Neural progenitor cell (in vitro differentiated cells): ENCODE results near the gene IYD. TPM values are rescaled to one million over a fixed set of nuclear protein-coding genes. Genes with fewer than 3 reads are reported as not detected.

ENCODE experiments used
- DNase-seq: peaks from one replicate; pipeline ENCODE4 v3.0.0-alpha.2; 2016; ENCODE audit warnings: low spot score
- H2AFZ ChIP-seq: fragments of 200-600 bp; sonication (generic); replicated peaks from 2 replicates; pipeline ENCODE4 v1.6.1; 2016; ENCODE audit warnings: antibody characterized with exemption
- H3F3A ChIP-seq: fragments of 200-600 bp; sonication (generic); 2 replicates; pipeline ENCODE4 v1.6.1; 2016; ENCODE audit warnings: antibody characterized with exemption, low read depth
- H3K27ac ChIP-seq: fragments of 200-600 bp; sonication (generic); 2 replicates; pipeline ENCODE4 v1.5.1; 2016; ENCODE audit warnings: mild to moderate bottlenecking
- H3K27me3 ChIP-seq: fragments of 200-600 bp; sonication (generic); 2 replicates; pipeline ENCODE4 v1.6.1; 2016; ENCODE audit warnings: mild to moderate bottlenecking, moderate library complexity
- H3K36me3 ChIP-seq: fragments of 200-600 bp; sonication (generic); 2 replicates; pipeline ENCODE4 v1.5.1; 2016
- H3K4me1 ChIP-seq: fragments of 200-600 bp; sonication (generic); 2 replicates; pipeline ENCODE4 v1.6.1; 2016; ENCODE audit warnings: mixed run types
- H3K4me2 ChIP-seq: fragments of 200-600 bp; sonication (generic); 2 replicates; pipeline ENCODE4 v1.6.1; 2016
- H3K4me3 ChIP-seq: fragments of 200-600 bp; sonication (generic); 2 replicates; pipeline ENCODE4 v1.5.1; 2016
- H3K79me2 ChIP-seq: fragments of 200-600 bp; sonication (generic); 2 replicates; pipeline ENCODE4 v1.6.1; 2016; ENCODE audit warnings: low read depth
- H3K9ac ChIP-seq: fragments of 200-600 bp; sonication (generic); 2 replicates; pipeline ENCODE4 v1.6.1; 2016
- H3K9me3 ChIP-seq: fragments of 200-600 bp; sonication (generic); 2 replicates; pipeline ENCODE4 v1.5.1; 2016; ENCODE audit warnings: low read depth
- H4K20me1 ChIP-seq: fragments of 200-600 bp; sonication (generic); 2 replicates; pipeline ENCODE4 v1.6.1; 2016; ENCODE audit warnings: low read depth
- H3K27ac Mint-ChIP-seq: 3 replicates; pipeline ENCODE4 v1.8.0; 2021; ENCODE audit warnings: mixed read lengths
- H3K27me3 Mint-ChIP-seq: 2 replicates; pipeline ENCODE4 v1.8.0; 2022; ENCODE audit warnings: low read depth, mild to moderate bottlenecking, inconsistent platforms, moderate library complexity, mixed read lengths; ENCODE audit not compliant: insufficient read depth
- H3K36me3 Mint-ChIP-seq: 3 replicates; pipeline ENCODE4 v1.8.0; 2021; ENCODE audit warnings: mixed read lengths
- H3K4me1 Mint-ChIP-seq: 3 replicates; pipeline ENCODE4 v1.8.0; 2021; ENCODE audit warnings: mixed read lengths
- H3K4me3 Mint-ChIP-seq: 3 replicates; pipeline ENCODE4 v1.8.0; 2021; ENCODE audit warnings: mild to moderate bottlenecking, moderate library complexity, mixed read lengths
- H3K9me3 Mint-ChIP-seq: 3 replicates; pipeline ENCODE4 v1.8.0; 2020; ENCODE audit warnings: mixed read lengths
- EZH2 ChIP-seq: fragments of 200-600 bp; sonication (generic); IDR thresholded peaks from 2 replicates; pipeline ENCODE4 v1.6.1; 2017; ENCODE audit warnings: antibody characterized with exemption, mild to moderate bottlenecking, moderate library complexity
- EZH2phosphoT487 ChIP-seq: fragments of 200-600 bp; sonication (generic); IDR thresholded peaks from 2 replicates; pipeline ENCODE4 v1.6.1; 2017; ENCODE audit warnings: antibody characterized with exemption
- total RNA-seq: library from RNA; depleted of rRNA; stranded (reverse); fragments of >200 nt; gene quantifications from 2 replicates; pipeline ENCODE4 v1.2.3, GENCODE V29; 2015; ENCODE audit warnings: low replicate concordance
- TF ChIP-seq, protein P1 (sequence below): fragments of 200-600 bp; sonication (generic); IDR thresholded peaks from 2 replicates; pipeline ENCODE4 v1.5.1; 2017; ENCODE audit warnings: antibody characterized with exemption, mild to moderate bottlenecking

IYD gene
- total RNA-seq, 1 donor from 2014 or later: not detected

DNA sequence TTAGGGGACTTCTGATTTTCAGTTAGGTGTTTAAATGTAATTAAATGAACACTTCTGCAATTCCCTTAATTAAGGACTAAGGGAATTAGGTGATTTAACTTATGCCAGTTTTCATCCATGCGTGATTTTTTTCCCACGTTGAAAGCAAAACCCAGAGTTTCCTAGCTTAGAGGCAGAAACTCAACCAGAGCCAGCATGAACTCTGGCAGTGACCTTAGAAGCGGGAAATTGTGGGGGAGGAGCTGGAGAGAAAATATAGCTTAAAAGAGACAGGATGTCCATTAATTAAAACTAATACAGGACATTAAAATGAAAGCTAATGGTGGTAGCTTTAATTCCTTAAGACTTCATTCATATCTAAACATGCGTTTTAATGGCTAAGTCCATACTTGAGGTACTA, 41.6 kb downstream of the IYD start:
- H3K9me3 ChIP-seq: no peaks in the 10 kb centered on the region
- H3K36me3 Mint-ChIP-seq: no peaks in the 10 kb centered on the region
- no peak for DNase-seq
- no peak overlapping the region for H3K4me3 Mint-ChIP-seq
- no peak overlapping the region for H3K27ac Mint-ChIP-seq
- peaks cover 4% of the 10 kb centered on the region for H3K9me3 Mint-ChIP-seq
- no peaks in the 10 kb centered on the region for H3K36me3 ChIP-seq
- TF ChIP-seq EZH2 (no peak), EZH2phosphoT487 (no peak)
- TF ChIP-seq, protein P1, sequence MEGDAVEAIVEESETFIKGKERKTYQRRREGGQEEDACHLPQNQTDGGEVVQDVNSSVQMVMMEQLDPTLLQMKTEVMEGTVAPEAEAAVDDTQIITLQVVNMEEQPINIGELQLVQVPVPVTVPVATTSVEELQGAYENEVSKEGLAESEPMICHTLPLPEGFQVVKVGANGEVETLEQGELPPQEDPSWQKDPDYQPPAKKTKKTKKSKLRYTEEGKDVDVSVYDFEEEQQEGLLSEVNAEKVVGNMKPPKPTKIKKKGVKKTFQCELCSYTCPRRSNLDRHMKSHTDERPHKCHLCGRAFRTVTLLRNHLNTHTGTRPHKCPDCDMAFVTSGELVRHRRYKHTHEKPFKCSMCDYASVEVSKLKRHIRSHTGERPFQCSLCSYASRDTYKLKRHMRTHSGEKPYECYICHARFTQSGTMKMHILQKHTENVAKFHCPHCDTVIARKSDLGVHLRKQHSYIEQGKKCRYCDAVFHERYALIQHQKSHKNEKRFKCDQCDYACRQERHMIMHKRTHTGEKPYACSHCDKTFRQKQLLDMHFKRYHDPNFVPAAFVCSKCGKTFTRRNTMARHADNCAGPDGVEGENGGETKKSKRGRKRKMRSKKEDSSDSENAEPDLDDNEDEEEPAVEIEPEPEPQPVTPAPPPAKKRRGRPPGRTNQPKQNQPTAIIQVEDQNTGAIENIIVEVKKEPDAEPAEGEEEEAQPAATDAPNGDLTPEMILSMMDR: no peak
- H3F3A ChIP-seq: no peaks in the 10 kb centered on the region
- no peak overlapping the region for H3K4me3 ChIP-seq
- H3K27me3 Mint-ChIP-seq: peaks cover 7% of the 10 kb centered on the region
- no peaks in the 10 kb centered on the region for H3K4me1 ChIP-seq
- no peaks in the 10 kb centered on the region for H4K20me1 ChIP-seq
- H3K4me2 ChIP-seq: no peak overlapping the region
- no peaks in the 10 kb centered on the region for H3K27me3 ChIP-seq
- H2AFZ ChIP-seq: no peak overlapping the region
- no peaks in the 10 kb centered on the region for H3K79me2 ChIP-seq
- peaks cover 18% of the 10 kb centered on the region for H3K4me1 Mint-ChIP-seq
- H3K9ac ChIP-seq: no peak overlapping the region
- no peak overlapping the region for H3K27ac ChIP-seq

GRCh38 chr6:150410906-150411305, 42.1 kb downstream of the IYD start:
- Histone ChIP-seq H3K27me3 (no peaks in the 10 kb centered on the region), H3K4me1 (no peaks in the 10 kb centered on the region), H2AFZ (no peak overlapping the region), H3K9me3 (no peaks in the 10 kb centered on the region), H3K27ac (no peak overlapping the region), H3F3A (no peaks in the 10 kb centered on the region), H3K4me3 (no peak overlapping the region), H3K79me2 (no peaks in the 10 kb centered on the region), H3K4me2 (no peak overlapping the region), H3K36me3 (no peaks in the 10 kb centered on the region), H4K20me1 (no peaks in the 10 kb centered on the region), H3K9ac (no peak overlapping the region)
- no peak overlapping the region for H3K4me3 Mint-ChIP-seq
- H3K9me3 Mint-ChIP-seq: peaks cover 4% of the 10 kb centered on the region
- peaks cover 18% of the 10 kb centered on the region for H3K4me1 Mint-ChIP-seq
- H3K27ac Mint-ChIP-seq: no peak overlapping the region
- DNase-seq: no peak
- H3K36me3 Mint-ChIP-seq: no peaks in the 10 kb centered on the region
- peaks cover 8% of the 10 kb centered on the region for H3K27me3 Mint-ChIP-seq
- TF ChIP-seq, protein P1: no peak
- TF ChIP-seq EZH2 (no peak), EZH2phosphoT487 (no peak)

- peaks cover 18% of the 10 kb centered on the region for H3K4me1 Mint-ChIP-seq
- no peak for DNase-seq
- Histone ChIP-seq H4K20me1 (no peaks in the 10 kb centered on the region), H2AFZ (no peak overlapping the region), H3K27ac (no peak overlapping the region), H3K36me3 (no peaks in the 10 kb centered on the region), H3K4me2 (no peak overlapping the region), H3K4me3 (no peak overlapping the region), H3F3A (no peaks in the 10 kb centered on the region), H3K79me2 (no peaks in the 10 kb centered on the region), H3K27me3 (peaks cover 10% of the 10 kb centered on the region), H3K9ac (no peak overlapping the region), H3K4me1 (no peaks in the 10 kb centered on the region), H3K9me3 (no peaks in the 10 kb centered on the region)
- TF ChIP-seq, protein P1: no peak
- TF ChIP-seq EZH2phosphoT487 (no peak), EZH2 (no peak)
- no peaks in the 10 kb centered on the region for H3K36me3 Mint-ChIP-seq
- peaks cover 9% of the 10 kb centered on the region for H3K27me3 Mint-ChIP-seq
- H3K4me3 Mint-ChIP-seq: no peak overlapping the region
- peaks cover 4% of the 10 kb centered on the region for H3K9me3 Mint-ChIP-seq
- no peak overlapping the region for H3K27ac Mint-ChIP-seq
Measured at GRCh38 chr6:150412221-150412620, 43.4 kb downstream of the IYD start.
